A549 treated with dexamethasone at 1 μM for 4 hours (cell line): ENCODE data around the gene COPA. TPM values are rescaled to one million over a fixed set of nuclear protein-coding genes. Genes with fewer than 3 reads are reported as not detected.

Experiments used
- total RNA-seq: library from RNA; stranded (reverse); fragments of 200-300 nt; extraction: Qiagen RNA extraction; gene quantifications from 5 replicates; pipeline ENCODE4 v1.2.3, GENCODE V29; 2022

The COPA gene
- 77.3 to 90.4 TPM (median 86.3 TPM) in 5 replicates for total RNA-seq

GRCh38 chr1:160342953-160343869, at the start of gene COPA, which contains the start of gene NCSTN:
COPA (minus strand) TSS chr1:160343250; CDS start chr1:160343170, 80 bp downstream.
NCSTN (plus strand) TSS chr1:160343383; CDS start chr1:160343397, 14 bp downstream.

GRCh38 chr1:160366731-160367515, 23.9 kb upstream of the COPA start, which contains the start of gene NHLH1:
NHLH1 (plus strand) TSS chr1:160367071; CDS start chr1:160370732, 3,661 bp downstream.

GRCh38 chr1:160284782-160285344, 58.2 kb downstream of the COPA start, which contains the start of gene PEX19:
PEX19 (minus strand) TSS chr1:160285133; CDS start chr1:160285124, 9 bp downstream.

GRCh38 chr1:160261893-160262794, 80.9 kb downstream of the COPA start, which contains the start of gene DCAF8:
DCAF8 (minus strand) TSS chr1:160262549; CDS start chr1:160244008, 18,541 bp downstream.

Other genes starting within 250 kb of the COPA start
- gene IGSF8, start 244.6 kb downstream of the COPA start, total RNA-seq, result 5.7 to 9.9 TPM (median 8.8 TPM) in 5 replicates
- 0.05 to 0.19 TPM (median 0.08 TPM) in 5 replicates for gene ATP1A2, start 227.5 kb downstream of the COPA start, total RNA-seq
- not detected in 5 replicates for gene ATP1A4, start 191.6 kb downstream of the COPA start, total RNA-seq
- gene CASQ1, start 152.7 kb downstream of the COPA start, total RNA-seq, result 0.14 TPM in 1 of 5 replicates, not detected in the others
- gene PEA15, start 137.9 kb downstream of the COPA start, total RNA-seq, result 184 to 201 TPM (median 189 TPM) in 5 replicates
- 35.2 to 54.7 TPM (median 50.2 TPM) in 5 replicates for gene DCAF8, start 80.7 kb downstream of the COPA start, total RNA-seq
- gene PEX19, start 58.1 kb downstream of the COPA start, total RNA-seq, result 20.8 to 25.2 TPM (median 23.4 TPM) in 5 replicates
- gene NCSTN, start 133 bp upstream of the COPA start, total RNA-seq, result 41.5 to 54.5 TPM (median 51.5 TPM) in 5 replicates
- 0.33 to 0.83 TPM (median 0.44 TPM) in 5 replicates for gene NHLH1, start 23.8 kb upstream of the COPA start, total RNA-seq
- 0.62 to 0.80 TPM (median 0.74 TPM) in 5 replicates for gene VANGL2, start 57.3 kb upstream of the COPA start, total RNA-seq
- gene SLAMF6, start 180.0 kb upstream of the COPA start, total RNA-seq, result not detected in 5 replicates
- gene CD84, start 236.2 kb upstream of the COPA start, total RNA-seq, result not detected in 5 replicates